A204.1 (cell line): ENCODE data around the gene RALGPS2.
"Not testable (repeated sequence)": the region's sequence is repeated elsewhere in the genome, so short reads cannot be mapped to it uniquely, and the experiment has no call there.

Source experiments
- FAIRE-seq: peaks from 2 replicates; lab custom pipeline; 2012; peaks lifted over from hg19 to GRCh38; lab: Jason Lieb, UNC

Gene RALGPS2

GRCh38 chr1:178945763-178946266, 220.8 kb downstream of the RALGPS2 start:
- FAIRE-seq, result no peak

GRCh38 chr1:178946416-178946815, 221.4 kb downstream of the RALGPS2 start:
- FAIRE-seq, result no peak

- FAIRE-seq, result no peak
Observed at GRCh38 chr1:178946855-178947676, 222.0 kb downstream of the RALGPS2 start.

- FAIRE-seq, result no peak
Observed at GRCh38 chr1:178947677-178947981, 222.6 kb downstream of the RALGPS2 start.

- no peak for FAIRE-seq
Observed at GRCh38 chr1:178948676-178949075, 223.6 kb downstream of the RALGPS2 start.

GRCh38 chr1:178949866-178950265, 224.8 kb downstream of the RALGPS2 start:
- not testable (repeated sequence) for FAIRE-seq

GRCh38 chr1:178951600-178951999, 226.6 kb downstream of the RALGPS2 start:
- FAIRE-seq, result no peak

GRCh38 chr1:178953034-178953433, 228.0 kb downstream of the RALGPS2 start:
- FAIRE-seq, result no peak

- no peak for FAIRE-seq
Observed at GRCh38 chr1:178953538-178954324, 228.7 kb downstream of the RALGPS2 start.

GRCh38 chr1:178954325-178954690, 229.3 kb downstream of the RALGPS2 start:
- no peak for FAIRE-seq

GRCh38 chr1:178954937-178955336, 229.9 kb downstream of the RALGPS2 start:
- no peak for FAIRE-seq

GRCh38 chr1:178955391-178955954, 230.4 kb downstream of the RALGPS2 start:
- no peak for FAIRE-seq

GRCh38 chr1:178958491-178958890, 233.4 kb downstream of the RALGPS2 start:
- FAIRE-seq, result no peak

- no peak for FAIRE-seq
Observed at GRCh38 chr1:178959543-178960460, 234.8 kb downstream of the RALGPS2 start.

- FAIRE-seq, result no peak
Observed at GRCh38 chr1:178960482-178961240, 235.6 kb downstream of the RALGPS2 start.

GRCh38 chr1:178961331-178961730, 236.3 kb downstream of the RALGPS2 start:
- no peak for FAIRE-seq

GRCh38 chr1:178961868-178962267, 236.8 kb downstream of the RALGPS2 start:
- no peak for FAIRE-seq

- no peak for FAIRE-seq
Observed at GRCh38 chr1:178962853-178963711, 238.0 kb downstream of the RALGPS2 start.

GRCh38 chr1:178964469-178965330, 239.7 kb downstream of the RALGPS2 start:
- FAIRE-seq, result no peak
